ENCODE results near the gene OR2H1.

Gene OR2H1

GRCh38 chr6:29499704-29500103, 42.7 kb downstream of the OR2H1 start:
- Histone ChIP-seq H2BK15ac (ENCODE audit: low read depth, poor library complexity, severe bottlenecking) (no peak overlapping the region), H4K91ac (ENCODE audit: low read length) (no peak overlapping the region), H3K36me3 (ENCODE audit: control insufficient read depth in 1 of 2, insufficient read depth in 2 of 2, low read depth in 1 of 2, low read length in 2 of 2) (no peaks in the 10 kb centered on the region), H2BK5ac (ENCODE audit: low read depth, low read length, poor library complexity, severe bottlenecking) (no peak overlapping the region), H2BK120ac (ENCODE audit: low read depth, low read length) (no peak overlapping the region), H3K27me3 (ENCODE audit: control insufficient read depth in 1 of 2, insufficient read depth in 1 of 2, low read length in 2 of 2) (no peaks in the 10 kb centered on the region), H3K23ac (ENCODE audit: low read length in 2 of 2) (no peak overlapping the region), H3K18ac (ENCODE audit: low read depth in 1 of 2, low read length in 2 of 2) (no peak overlapping the region), H3K9ac (ENCODE audit: low read length) (no peak overlapping the region), H3K9me3 (ENCODE audit: control insufficient read depth, low read length) (no peaks in the 10 kb centered on the region), H2AFZ (ENCODE audit: low read depth, low read length) (no peak overlapping the region), H3K4me1 (ENCODE audit: control insufficient read depth, insufficient read depth, low read depth, low read length) (peaks cover 3% of the 10 kb centered on the region), H3K14ac (ENCODE audit: low read length in 2 of 2) (no peak overlapping the region), H3K4me3 (ENCODE audit: insufficient read depth in 1 of 2, low read depth in 1 of 2, low read length in 2 of 2) (no peak overlapping the region), H3K4me2 (ENCODE audit: low read length, poor library complexity, severe bottlenecking) (no peak overlapping the region), H3K79me1 (replicated peaks; ENCODE audit: low read length, poor library complexity, severe bottlenecking) (no peaks in the 10 kb centered on the region), H2AK5ac (ENCODE audit: low read length, severe bottlenecking) (no peak overlapping the region), H3K27ac (ENCODE audit: low read length, poor library complexity, severe bottlenecking) (no peak overlapping the region), H3K4ac (ENCODE audit: low read depth in 1 of 2, low read length in 2 of 2) (no peak overlapping the region), H2BK12ac (ENCODE audit: low read length in 2 of 2) (no peak overlapping the region), H4K8ac (ENCODE audit: low read length) (no peak overlapping the region)
- 83% methylated on average over 5 of the region's 5 CpGs for WGBS
- no peak for DNase-seq

GRCh38 chr6:29500594-29500993, 43.6 kb downstream of the OR2H1 start:
- H2BK120ac ChIP-seq (ENCODE audit: low read depth, low read length): no peak overlapping the region
- no peak overlapping the region for H3K18ac ChIP-seq (ENCODE audit: low read depth in 1 of 2, low read length in 2 of 2)
- no peak overlapping the region for H2BK12ac ChIP-seq (ENCODE audit: low read length in 2 of 2)
- H3K23ac ChIP-seq (ENCODE audit: low read length in 2 of 2): no peak overlapping the region
- no peak overlapping the region for H3K9ac ChIP-seq (ENCODE audit: low read length)
- H2BK5ac ChIP-seq (ENCODE audit: low read depth, low read length, poor library complexity, severe bottlenecking): no peak overlapping the region
- H3K14ac ChIP-seq (ENCODE audit: low read length in 2 of 2): no peak overlapping the region
- DNase-seq: no peak
- no peak overlapping the region for H2AFZ ChIP-seq (ENCODE audit: low read depth, low read length)
- no peak overlapping the region for H3K4me3 ChIP-seq (ENCODE audit: insufficient read depth in 1 of 2, low read depth in 1 of 2, low read length in 2 of 2)
- no peak overlapping the region for H2AK5ac ChIP-seq (ENCODE audit: low read length, severe bottlenecking)
- H3K4ac ChIP-seq (ENCODE audit: low read depth in 1 of 2, low read length in 2 of 2): no peak overlapping the region
- H2BK15ac ChIP-seq (ENCODE audit: low read depth, poor library complexity, severe bottlenecking): no peak overlapping the region
- H4K91ac ChIP-seq (ENCODE audit: low read length): no peak overlapping the region
- H3K4me1 ChIP-seq (ENCODE audit: control insufficient read depth, insufficient read depth, low read depth, low read length): peaks cover 3% of the 10 kb centered on the region
- H4K8ac ChIP-seq (ENCODE audit: low read length): no peak overlapping the region
- H3K27me3 ChIP-seq (ENCODE audit: control insufficient read depth in 1 of 2, insufficient read depth in 1 of 2, low read length in 2 of 2): no peaks in the 10 kb centered on the region
- H3K79me1 ChIP-seq (replicated peaks; ENCODE audit: low read length, poor library complexity, severe bottlenecking): no peaks in the 10 kb centered on the region
- H3K4me2 ChIP-seq (ENCODE audit: low read length, poor library complexity, severe bottlenecking): no peak overlapping the region
- no peaks in the 10 kb centered on the region for H3K36me3 ChIP-seq (ENCODE audit: control insufficient read depth in 1 of 2, insufficient read depth in 2 of 2, low read depth in 1 of 2, low read length in 2 of 2)
- H3K9me3 ChIP-seq (ENCODE audit: control insufficient read depth, low read length): no peaks in the 10 kb centered on the region
- no peak overlapping the region for H3K27ac ChIP-seq (ENCODE audit: low read length, poor library complexity, severe bottlenecking)
- WGBS: 87% methylated on average over 7 of the region's 8 CpGs

GRCh38 chr6:29501106-29501505, 44.2 kb downstream of the OR2H1 start:
- Histone ChIP-seq H3K27me3 (ENCODE audit: control insufficient read depth in 1 of 2, insufficient read depth in 1 of 2, low read length in 2 of 2) (no peaks in the 10 kb centered on the region), H3K27ac (ENCODE audit: low read length, poor library complexity, severe bottlenecking) (no peak overlapping the region), H3K23ac (ENCODE audit: low read length in 2 of 2) (no peak overlapping the region), H3K4ac (ENCODE audit: low read depth in 1 of 2, low read length in 2 of 2) (no peak overlapping the region), H3K4me1 (ENCODE audit: control insufficient read depth, insufficient read depth, low read depth, low read length) (peaks cover 3% of the 10 kb centered on the region), H2BK15ac (ENCODE audit: low read depth, poor library complexity, severe bottlenecking) (no peak overlapping the region), H3K9ac (ENCODE audit: low read length) (no peak overlapping the region), H3K4me2 (ENCODE audit: low read length, poor library complexity, severe bottlenecking) (no peak overlapping the region), H2BK5ac (ENCODE audit: low read depth, low read length, poor library complexity, severe bottlenecking) (no peak overlapping the region), H2AK5ac (ENCODE audit: low read length, severe bottlenecking) (no peak overlapping the region), H2AFZ (ENCODE audit: low read depth, low read length) (no peak overlapping the region), H4K8ac (ENCODE audit: low read length) (no peak overlapping the region), H3K4me3 (ENCODE audit: insufficient read depth in 1 of 2, low read depth in 1 of 2, low read length in 2 of 2) (no peak overlapping the region), H3K79me1 (replicated peaks; ENCODE audit: low read length, poor library complexity, severe bottlenecking) (no peaks in the 10 kb centered on the region), H3K14ac (ENCODE audit: low read length in 2 of 2) (no peak overlapping the region), H3K36me3 (ENCODE audit: control insufficient read depth in 1 of 2, insufficient read depth in 2 of 2, low read depth in 1 of 2, low read length in 2 of 2) (no peaks in the 10 kb centered on the region), H2BK12ac (ENCODE audit: low read length in 2 of 2) (no peak overlapping the region), H4K91ac (ENCODE audit: low read length) (no peak overlapping the region), H3K9me3 (ENCODE audit: control insufficient read depth, low read length) (no peaks in the 10 kb centered on the region), H3K18ac (ENCODE audit: low read depth in 1 of 2, low read length in 2 of 2) (no peak overlapping the region), H2BK120ac (ENCODE audit: low read depth, low read length) (no peak overlapping the region)
- 87% methylated on average over 6 of the region's 6 CpGs for WGBS
- no peak for DNase-seq

- WGBS: 81% methylated on average over 3 of the region's 3 CpGs
- Histone ChIP-seq H3K79me1 (replicated peaks; ENCODE audit: low read length, poor library complexity, severe bottlenecking) (no peaks in the 10 kb centered on the region), H2BK5ac (ENCODE audit: low read depth, low read length, poor library complexity, severe bottlenecking) (no peak overlapping the region)
Observed at GRCh38 chr6:29502181-29502580, 45.2 kb downstream of the OR2H1 start.

More at GRCh38 chr6:29502181-29502580, 45.2 kb downstream of the OR2H1 start:
- Histone ChIP-seq H3K9ac (ENCODE audit: low read length) (no peak overlapping the region), H3K4me3 (ENCODE audit: insufficient read depth in 1 of 2, low read depth in 1 of 2, low read length in 2 of 2) (no peak overlapping the region), H4K91ac (ENCODE audit: low read length) (no peak overlapping the region), H2AK5ac (ENCODE audit: low read length, severe bottlenecking) (no peak overlapping the region), H2AFZ (ENCODE audit: low read depth, low read length) (no peak overlapping the region), H3K9me3 (ENCODE audit: control insufficient read depth, low read length) (no peaks in the 10 kb centered on the region), H4K8ac (ENCODE audit: low read length) (no peak overlapping the region), H3K14ac (ENCODE audit: low read length in 2 of 2) (no peak overlapping the region), H3K4me1 (ENCODE audit: control insufficient read depth, insufficient read depth, low read depth, low read length) (peaks cover 3% of the 10 kb centered on the region), H3K18ac (ENCODE audit: low read depth in 1 of 2, low read length in 2 of 2) (no peak overlapping the region), H3K4me2 (ENCODE audit: low read length, poor library complexity, severe bottlenecking) (no peak overlapping the region), H2BK15ac (ENCODE audit: low read depth, poor library complexity, severe bottlenecking) (no peak overlapping the region), H3K27ac (ENCODE audit: low read length, poor library complexity, severe bottlenecking) (no peak overlapping the region), H3K4ac (ENCODE audit: low read depth in 1 of 2, low read length in 2 of 2) (no peak overlapping the region), H3K23ac (ENCODE audit: low read length in 2 of 2) (no peak overlapping the region), H3K27me3 (ENCODE audit: control insufficient read depth in 1 of 2, insufficient read depth in 1 of 2, low read length in 2 of 2) (no peaks in the 10 kb centered on the region), H2BK12ac (ENCODE audit: low read length in 2 of 2) (no peak overlapping the region), H3K36me3 (ENCODE audit: control insufficient read depth in 1 of 2, insufficient read depth in 2 of 2, low read depth in 1 of 2, low read length in 2 of 2) (no peaks in the 10 kb centered on the region), H2BK120ac (ENCODE audit: low read depth, low read length) (no peak overlapping the region)
- DNase-seq: no peak

Data from mesenchymal stem cell (in vitro differentiated cells and primary cell).